GM12878 (cell line): ENCODE data around the gene CD244. TPM values are rescaled to one million over a fixed set of nuclear protein-coding genes. Genes with fewer than 3 reads are reported as not detected.

Experiments used
- ATAC-seq: fragments of 200-7000 bp; cut with Tn5 transposase; 3 replicates; pipeline ENCODE4 v1.9.1; 2020; ENCODE audit warnings: mild to moderate bottlenecking, moderate library complexity
- BruUV-seq: library from RNA; stranded (reverse); fragments of 400-500 nt; replicated peaks from 2 replicates; lab custom pipeline; 2021; lab: Mats Ljungman, UMichigan
- CTCF ChIA-PET: fragments of 300-600 bp; sonication (Branson Sonifier 250); formaldehyde crosslinking; extraction: SDS; loops from one replicate; lab custom pipeline; 2021; ENCODE audit warnings: inconsistent platforms; lab: Yijun Ruan, JAX
- POLR2A ChIA-PET: fragments of 350-600 bp; formaldehyde crosslinking; extraction: SDS; loops from one replicate; lab custom pipeline; 2021; ENCODE audit warnings: inconsistent platforms; lab: Charles Lee
- RAD21 ChIA-PET: fragments of 300-600 bp; sonication (Branson Sonifier 250); formaldehyde crosslinking; loops from one replicate; lab custom pipeline; 2023; ENCODE audit warnings: antibody characterized with exemption; ENCODE audit not compliant: unreplicated experiment; lab: Charles Lee
- SMC1A ChIA-PET: fragments of 300-600 bp; sonication (Branson Sonifier 250); formaldehyde crosslinking; loops from one replicate; lab custom pipeline; 2023; ENCODE audit not compliant: unreplicated experiment, uncharacterized antibody; lab: Charles Lee
- DNase-seq: peaks from one replicate; pipeline ENCODE4 v3.0.0-alpha.2; 2011; ENCODE audit warnings: low read depth, low spot score
- FAIRE-seq: peaks from 3 replicates; lab custom pipeline; 2011; peaks lifted over from hg19 to GRCh38; lab: Jason Lieb, UNC
- H2AFZ ChIP-seq: 2 replicates; pipeline ENCODE4 v1.6.0; 2011; ENCODE audit warnings: low read depth, low read length, control low read depth; ENCODE audit not compliant: control insufficient read depth
- H3K27ac ChIP-seq: 2 replicates; pipeline ENCODE4 v1.5.1; 2011; ENCODE audit warnings: control low read depth; ENCODE audit not compliant: control insufficient read depth, insufficient read depth
- H3K27me3 ChIP-seq, 2 experiments: replicated peaks in 1 of 2; 2 replicates each; pipeline versions ENCODE4 v1.6.0 to v1.6.1; 2011; ENCODE audit warnings: low read length in 1 of 2; ENCODE audit not compliant: control insufficient read depth in 2 of 2, insufficient read depth in 2 of 2
- H3K36me3 ChIP-seq, 2 experiments: 2 replicates each; pipeline ENCODE4 v1.5.1; 2011; ENCODE audit warnings: low read length in 1 of 2; ENCODE audit not compliant: control insufficient read depth in 2 of 2, insufficient read depth in 2 of 2
- H3K4me1 ChIP-seq: 2 replicates; pipeline ENCODE4 v1.6.1; 2011; ENCODE audit warnings: mild to moderate bottlenecking, low read length, moderate library complexity, mixed read lengths; ENCODE audit not compliant: control insufficient read depth, insufficient read depth
- H3K4me2 ChIP-seq: 2 replicates; pipeline ENCODE4 v1.6.0; 2011; ENCODE audit warnings: control low read depth; ENCODE audit not compliant: control insufficient read depth, insufficient read depth
- H3K4me3 ChIP-seq: fragments of 200-600 bp; sonication (generic); 2 replicates; pipeline ENCODE4 v1.5.1; 2016
- H3K79me2 ChIP-seq: 2 replicates; pipeline ENCODE4 v1.6.0; 2011; ENCODE audit warnings: low read length; ENCODE audit not compliant: control insufficient read depth, insufficient read depth
- H3K9ac ChIP-seq: 2 replicates; pipeline ENCODE4 v1.8.0; 2011; ENCODE audit warnings: low read length, control low read depth, mixed read lengths; ENCODE audit not compliant: control insufficient read depth, insufficient read depth
- H3K9me3 ChIP-seq: replicated peaks from 3 replicates; pipeline ENCODE4 v1.5.1; 2011; ENCODE audit warnings: mild to moderate bottlenecking, low read length; ENCODE audit not compliant: control insufficient read depth, insufficient read depth
- H4K20me1 ChIP-seq: 2 replicates; pipeline ENCODE4 v1.6.0; 2011; ENCODE audit not compliant: control insufficient read depth, insufficient read depth
- CBX3 ChIP-seq: fragments of 200-600 bp; sonication (generic); IDR thresholded peaks from 2 replicates; pipeline ENCODE4 v1.6.1; 2016; ENCODE audit warnings: low read depth, borderline replicate concordance
- CHD1 ChIP-seq: IDR thresholded peaks from 2 replicates; pipeline ENCODE4 v1.6.1; 2012; ENCODE audit warnings: low read depth, low read length, improper control_type of control experiment
- CHD2 ChIP-seq: IDR thresholded peaks from 2 replicates; pipeline ENCODE4 v1.6.1; 2011; ENCODE audit warnings: low read depth, low read length, improper control_type of control experiment, borderline replicate concordance
- E4F1 ChIP-seq: fragments of 450-650 bp; IDR thresholded peaks from 2 replicates; pipeline ENCODE4 v1.6.1; 2018; ENCODE audit warnings: borderline replicate concordance, mild to moderate bottlenecking; ENCODE audit not compliant: partially characterized antibody
- FOXK2 ChIP-seq: fragments of 450-650 bp; IDR thresholded peaks from 2 replicates; pipeline ENCODE4 v1.6.1; 2017; ENCODE audit warnings: mild to moderate bottlenecking, moderate library complexity
- HDGF ChIP-seq: fragments of 450-650 bp; IDR thresholded peaks from 2 replicates; pipeline ENCODE4 v1.6.1; 2016; ENCODE audit warnings: antibody characterized with exemption
- MYC ChIP-seq: IDR thresholded peaks from 2 replicates; pipeline ENCODE4 v1.6.1; 2011; ENCODE audit warnings: mild to moderate bottlenecking, low read length, moderate library complexity, inconsistent platforms; ENCODE audit not compliant: insufficient read depth, insufficient replicate concordance, insufficient read length, severe bottlenecking
- NFXL1 ChIP-seq: fragments of 450-650 bp; IDR thresholded peaks from 2 replicates; pipeline ENCODE4 v1.6.1; 2017; ENCODE audit warnings: antibody characterized with exemption, mild to moderate bottlenecking, borderline replicate concordance
- RELA ChIP-seq: fragments of 450-650 bp; IDR thresholded peaks from 2 replicates; pipeline ENCODE4 v1.8.0; 2014; ENCODE audit warnings: borderline replicate concordance; ENCODE audit not compliant: partially characterized antibody
- SMARCA5 ChIP-seq: fragments of 450-650 bp; IDR thresholded peaks from 2 replicates; pipeline ENCODE4 v1.6.1; 2017; ENCODE audit warnings: mild to moderate bottlenecking
- ZNF592 ChIP-seq: fragments of 450-650 bp; IDR thresholded peaks from 2 replicates; pipeline ENCODE4 v1.6.1; 2017; ENCODE audit warnings: mild to moderate bottlenecking, moderate library complexity
- WGBS: methylation state at CpG from one replicate; pipeline ENCODE4 v1.1.6; 2016; ENCODE audit warnings: low lambda C conversion rate; ENCODE audit not compliant: insufficient replicate concordance, insufficient coverage; ENCODE audit errors: missing lambda C conversion rate; 5-methylcytosine and 5-hydroxymethylcytosine counted together
- in situ Hi-C: fragments of 300-500 bp; cut with MboI; formaldehyde crosslinking; loops from 9 replicates; pipeline ENCODE4 v1.14.3; 2018; ENCODE audit warnings: mixed read lengths
- intact Hi-C: fragments of 100-400 bp; cut with micrococcal nuclease; formaldehyde crosslinking; loops from one replicate; pipeline ENCODE4 v1.14.2; 2022; ENCODE audit not compliant: unreplicated experiment
- polyA plus RNA-seq, 11 experiments: library from polyadenylated mRNA; depleted of rRNA in 4 of 11; unstranded in 6 of 11; stranded (reverse) in 5 of 11; fragments of >200 nt; fragmentation: Nextera tagmentation in 4 of 11; fragmentation: Illumina TruSeq in 1 of 11; extraction: Ambion mirVana in 4 of 11; extraction: Trizol in 1 of 11; gene quantifications; 1 replicate in 1 of 11; 2 replicates in 10 of 11; pipeline versions ENCODE4 v1.2.1 to v1.2.3, GENCODE V29; 2011 to 2016; ENCODE audit warnings: inconsistent platforms in 2 of 11, missing spikeins in 2 of 11, low read depth in 1 of 11
- total RNA-seq, 4 experiments: library from RNA; depleted of rRNA in 3 of 4; stranded (reverse); fragments of >200 nt in 3 of 4; fragmentation: Illumina TruSeq in 1 of 4; extraction: Trizol in 1 of 4; gene quantifications; 2 replicates each; pipeline versions ENCODE4 v1.2.1 to v1.2.3, GENCODE V29; 2013 to 2021

The CD244 gene
- total and polyA plus RNA-seq, 10 of the 15 experiments (the other 5 are each of a cell fraction or from before 2014, with no cell fraction given), result 0.24 to 13.6 (median 0.73) TPM

- Histone ChIP-seq H3K27me3 (no peaks in the 10 kb centered on the region), H3K79me2 (no peaks in the 10 kb centered on the region), H4K20me1 (no peaks in the 10 kb centered on the region), H3K9ac (no peak overlapping the region), H2AFZ (no peak overlapping the region), H3K4me3 (no peak overlapping the region), H3K27ac (no peak overlapping the region), H3K4me1 (no peaks in the 10 kb centered on the region), H3K36me3 (no peaks in the 10 kb centered on the region), H3K9me3 (no peaks in the 10 kb centered on the region), H3K4me2 (no peak overlapping the region)
- no peak for ATAC-seq
- in situ Hi-C loops (no loop called here), intact Hi-C loops (no loop called here)
- ChIA-PET POLR2A (interaction anchor here (0.5 kb wide), 1 partner anchor 150 kb away, joined by 4 read pairs; no protein-coding TSS in a partner anchor), SMC1A (interaction anchor here (0.7 to 1.4 kb wide), 4 partner anchors 34 to 131 kb away, joined by 3 to 5 read pairs (median 3); no protein-coding TSS in a partner anchor), CTCF (interaction anchor here (0.7 to 0.8 kb wide), 2 partner anchors 58 to 133 kb away, joined by 3 read pairs; no protein-coding TSS in a partner anchor), RAD21 (interaction anchor here (1.3 kb wide), 1 partner anchor 71 kb away, joined by 3 read pairs; no protein-coding TSS in a partner anchor)
- TF ChIP-seq CHD1 (no peak), CHD2 (no peak), MYC (no peak), RELA (no peak)
- DNase-seq, result no peak
- 45% methylated on average over 7 of the region's 7 CpGs for WGBS
- no TSS peak for BruUV-seq
- no peak for FAIRE-seq
Observed at GRCh38 chr1:160907976-160908375, 45.3 kb upstream of the CD244 start.

DNA sequence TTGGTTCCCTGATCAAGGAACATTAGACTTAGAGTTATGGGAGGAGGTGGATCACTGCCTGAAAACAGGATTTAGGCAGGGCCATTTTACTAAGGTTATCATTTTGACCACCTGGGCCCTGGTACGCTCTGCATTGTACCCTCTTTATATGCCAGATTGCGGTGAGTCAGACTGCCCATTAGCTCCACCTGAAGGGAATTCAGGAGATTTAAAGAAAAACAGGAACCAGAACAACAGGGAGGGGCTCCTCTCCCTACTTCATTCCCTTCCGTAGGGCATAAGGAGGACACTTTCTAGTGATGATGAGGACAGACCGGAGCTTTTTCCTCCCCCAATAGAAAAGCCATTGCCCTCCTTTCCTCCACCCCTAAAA, 42.9 kb upstream of the CD244 start:
- TF ChIP-seq HDGF (no peak), NFXL1 (no peak), SMARCA5 (no peak), CHD1 (no peak), CBX3 (no peak), E4F1 (no peak), ZNF592 (no peak), FOXK2 (no peak)
- Histone ChIP-seq H3K9ac (no peak overlapping the region), H2AFZ (no peak overlapping the region), H3K4me3 (no peak overlapping the region), H3K79me2 (no peaks in the 10 kb centered on the region), H3K4me1 (no peaks in the 10 kb centered on the region), H3K9me3 (no peaks in the 10 kb centered on the region), H3K36me3 (no peaks in the 10 kb centered on the region), H3K27ac (no peak overlapping the region), H4K20me1 (no peaks in the 10 kb centered on the region), H3K27me3 (no peaks in the 10 kb centered on the region), H3K4me2 (no peak overlapping the region)
- BruUV-seq, result no TSS peak
- ChIA-PET SMC1A (interaction anchor here (0.9 to 1.6 kb wide), 2 partner anchors 12 to 179 kb away, joined by 3 to 4 read pairs; no protein-coding TSS in a partner anchor), CTCF (interaction anchor here (1.5 kb wide), 1 partner anchor 46 kb away, joined by 3 read pairs; no protein-coding TSS in a partner anchor), POLR2A (no interaction called here), RAD21 (no interaction called here)
- ATAC-seq, result no peak
- intact Hi-C loops (no loop called here), in situ Hi-C loops (no loop called here)
- WGBS, result 45% methylated on average over 4 of the region's 4 CpGs
- no peak for FAIRE-seq
- DNase-seq, result no peak
